ENCODE results near the gene TNNT2. TPM values are rescaled to one million over a fixed set of nuclear protein-coding genes. Genes with fewer than 3 reads are reported as not detected.

The TNNT2 gene
- total RNA-seq, 4 donors from 2014 or later, result 6.6 to 128 (median 45.7) TPM

GRCh38 chr1:201344206-201345080 lies 33.0 kb downstream of the TNNT2 start:
- 67% methylated on average over 7 of the region's 7 CpGs for WGBS, 2 donors
- Histone ChIP-seq H3K4me1 (no peaks in the 10 kb centered on the region), H3K27me3 (peaks cover 0 to 7% of the 10 kb centered on the region in 2 donors), H3K9me3 (peaks cover 0 to 13% (median 0%) of the 10 kb centered on the region in 4 donors), H3K27ac (no peak overlapping the region), H3K4me3 (no peak overlapping the region), H3K36me3 (no peaks in the 10 kb centered on the region)
- no peak for DNase-seq (ENCODE audit: low spot score in 2 of 2)
- no peak for TF ChIP-seq EP300 (IDR thresholded peaks at IDR 0.05)
- no peak for TF ChIP-seq CTCF (IDR thresholded peaks at IDR 0.05)
- no peak for TF ChIP-seq POLR2A (IDR thresholded peaks at IDR 0.05)

DNA sequence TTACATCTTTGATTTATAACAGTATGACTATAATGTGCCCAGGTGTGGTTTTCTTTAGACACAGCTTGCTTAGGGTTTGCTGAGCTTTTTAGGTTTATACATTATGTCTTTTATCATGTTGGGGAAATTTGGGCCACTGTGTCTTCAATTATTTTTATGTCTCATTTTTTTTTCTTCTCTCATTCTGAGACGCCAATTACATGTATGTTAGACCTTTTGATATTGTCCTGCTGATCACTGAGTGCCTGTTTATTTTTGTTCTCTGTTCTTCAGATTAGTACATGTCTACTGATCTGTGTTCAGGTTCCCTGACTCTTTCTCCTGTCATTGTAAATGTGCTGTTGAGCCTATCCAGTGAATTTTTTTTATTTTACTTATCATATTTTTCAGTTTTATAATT lies 36.1 kb downstream of the TNNT2 start:
- H3K4me1 ChIP-seq, result no peaks in the 10 kb centered on the region
- DNase-seq (ENCODE audit: low spot score in 2 of 2), result no peak
- no peak for TF ChIP-seq POLR2A (IDR thresholded peaks at IDR 0.05)
- TF ChIP-seq CTCF (IDR thresholded peaks at IDR 0.05), result no peak
- no peak for TF ChIP-seq EP300 (IDR thresholded peaks at IDR 0.05)
- no peaks in the 10 kb centered on the region for H3K27me3 ChIP-seq
- 88 to 89% methylated on average over 1 of the region's 1 CpG for WGBS, 2 donors
- peaks cover 0 to 13% (median 0%) of the 10 kb centered on the region in 4 donors for H3K9me3 ChIP-seq
- no peaks in the 10 kb centered on the region for H3K36me3 ChIP-seq
- no peak overlapping the region for H3K4me3 ChIP-seq
- H3K27ac ChIP-seq, result no peak overlapping the region

DNA sequence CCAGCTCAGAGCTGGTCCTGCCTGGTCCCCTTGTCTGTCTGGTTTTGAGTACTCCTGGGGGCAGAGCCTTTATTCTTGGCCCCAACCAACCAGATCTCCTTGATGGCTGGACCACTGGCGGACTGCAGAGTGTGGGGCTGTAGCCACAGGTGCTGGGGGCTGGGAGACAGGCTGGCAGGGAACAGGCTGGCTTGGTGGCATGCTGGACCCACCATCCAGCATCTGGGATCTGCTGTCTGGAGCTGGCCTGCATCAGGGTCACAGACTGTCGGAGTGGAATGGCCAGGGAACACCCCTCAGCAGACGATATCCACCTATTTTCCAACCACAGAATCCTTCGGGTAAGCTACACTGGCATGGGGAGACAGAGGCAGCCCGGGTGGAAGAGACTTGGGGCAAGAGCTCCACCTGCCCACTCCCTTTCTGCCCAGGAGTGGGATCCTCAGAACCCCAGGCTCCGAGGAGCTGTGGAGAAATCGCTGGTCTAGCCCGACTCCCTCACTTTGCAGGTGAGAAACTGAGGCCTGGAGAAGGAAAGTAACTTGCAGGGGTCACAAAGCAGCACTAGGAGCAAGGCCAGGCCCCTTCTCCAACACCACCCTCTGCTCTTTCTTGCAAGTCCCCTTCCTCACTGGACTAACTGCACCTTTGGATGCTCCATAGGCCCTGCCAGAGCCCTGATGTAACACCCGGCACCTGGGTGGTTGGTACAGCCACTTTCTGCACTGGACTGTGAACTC lies 40.6 kb downstream of the TNNT2 start:
- H3K27me3 ChIP-seq, result no peaks in the 10 kb centered on the region
- H3K9me3 ChIP-seq, result peaks cover 0 to 9% (median 0%) of the 10 kb centered on the region in 4 donors
- 92 to 96% methylated on average over 8 to 9 of the region's 9 CpGs for WGBS, 2 donors
- no peak overlapping the region for H3K27ac ChIP-seq
- no peak for DNase-seq (ENCODE audit: low spot score in 2 of 2)
- no peaks in the 10 kb centered on the region for H3K36me3 ChIP-seq
- H3K4me3 ChIP-seq, result no peak overlapping the region
- no peaks in the 10 kb centered on the region for H3K4me1 ChIP-seq
- no peak for TF ChIP-seq CTCF (IDR thresholded peaks at IDR 0.05)
- TF ChIP-seq POLR2A (IDR thresholded peaks at IDR 0.05), result no peak
- TF ChIP-seq EP300 (IDR thresholded peaks at IDR 0.05), result no peak

DNA sequence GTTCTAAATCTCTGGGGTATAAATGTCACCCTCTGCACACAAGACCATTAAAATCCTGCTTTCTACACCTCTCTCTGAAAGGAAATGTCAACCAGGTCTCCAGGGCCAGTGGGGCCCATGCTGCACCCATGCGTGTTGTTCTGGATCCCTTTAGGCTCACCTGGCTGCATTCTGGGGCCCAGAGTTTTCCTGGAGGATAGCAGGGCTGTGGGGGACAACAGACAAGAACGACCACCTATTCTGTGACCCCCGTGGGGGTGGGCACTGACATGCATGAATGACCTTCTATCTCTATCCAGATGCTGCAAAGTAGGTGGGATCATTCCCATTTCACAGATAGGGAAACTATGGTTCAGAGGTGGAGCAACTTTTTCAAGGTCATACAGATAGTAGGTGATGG lies 41.6 kb downstream of the TNNT2 start:
- no peaks in the 10 kb centered on the region for H3K9me3 ChIP-seq
- no peak for TF ChIP-seq EP300 (IDR thresholded peaks at IDR 0.05)
- H3K27ac ChIP-seq, result no peak overlapping the region
- DNase-seq (ENCODE audit: low spot score in 2 of 2), result no peak
- no peaks in the 10 kb centered on the region for H3K36me3 ChIP-seq
- H3K27me3 ChIP-seq, result no peaks in the 10 kb centered on the region
- 76 to 91% methylated on average over 3 of the region's 3 CpGs for WGBS, 2 donors
- no peak overlapping the region for H3K4me3 ChIP-seq
- H3K4me1 ChIP-seq, result no peaks in the 10 kb centered on the region

GRCh38 chr1:201335174-201335870 lies 42.2 kb downstream of the TNNT2 start:
- H3K27me3 ChIP-seq, result no peaks in the 10 kb centered on the region
- no peak for TF ChIP-seq POLR2A (IDR thresholded peaks at IDR 0.05)
- no peak for TF ChIP-seq CTCF (IDR thresholded peaks at IDR 0.05)
- no peak for TF ChIP-seq EP300 (IDR thresholded peaks at IDR 0.05)
- H3K4me1 ChIP-seq, result no peaks in the 10 kb centered on the region
- WGBS, 2 donors, result 54 to 64% methylated on average over 10 of the region's 10 CpGs
- H3K27ac ChIP-seq, result no peak overlapping the region
- H3K9me3 ChIP-seq, result no peaks in the 10 kb centered on the region
- H3K36me3 ChIP-seq, result no peaks in the 10 kb centered on the region
- no peak overlapping the region for H3K4me3 ChIP-seq
- DNase-seq (ENCODE audit: low spot score in 2 of 2), result no peak

All from tibial nerve (tissue), 4 donors.